ENCODE data around the gene ADAMTSL5.

DNA sequence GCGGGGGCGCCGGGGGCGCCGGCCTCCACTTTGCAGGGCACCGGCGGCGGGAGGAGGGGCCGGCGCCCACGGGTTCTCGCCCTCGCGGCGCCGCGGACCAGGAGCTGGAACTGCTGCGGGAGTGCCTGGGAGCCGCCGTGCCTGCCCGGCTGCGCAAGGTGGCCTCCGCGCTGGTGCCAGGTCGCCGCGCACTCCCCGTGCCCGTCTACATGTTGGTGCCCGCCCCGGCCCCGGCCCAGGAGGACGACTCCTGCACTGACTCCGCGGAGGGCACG lies 45.7 kb downstream of the ADAMTSL5 start:
- no peak for TF ChIP-seq TCF7L2 (IDR thresholded peaks at IDR 0.05; ENCODE audit: low read depth, low read length)
- TF ChIP-seq CREB1 (IDR thresholded peaks at IDR 0.05) = no peak
- no peak for TF ChIP-seq CREB1 (CRISPR knock-in tag; IDR thresholded peaks at IDR 0.05)
- TF ChIP-seq EP300 (IDR thresholded peaks at IDR 0.05; ENCODE audit: low read length) = no peak
- no peak for TF ChIP-seq ZBTB7A (IDR thresholded peaks at IDR 0.05; ENCODE audit: borderline replicate concordance, control insufficient read depth, low read depth, low read length)
- TF ChIP-seq, protein P1, sequence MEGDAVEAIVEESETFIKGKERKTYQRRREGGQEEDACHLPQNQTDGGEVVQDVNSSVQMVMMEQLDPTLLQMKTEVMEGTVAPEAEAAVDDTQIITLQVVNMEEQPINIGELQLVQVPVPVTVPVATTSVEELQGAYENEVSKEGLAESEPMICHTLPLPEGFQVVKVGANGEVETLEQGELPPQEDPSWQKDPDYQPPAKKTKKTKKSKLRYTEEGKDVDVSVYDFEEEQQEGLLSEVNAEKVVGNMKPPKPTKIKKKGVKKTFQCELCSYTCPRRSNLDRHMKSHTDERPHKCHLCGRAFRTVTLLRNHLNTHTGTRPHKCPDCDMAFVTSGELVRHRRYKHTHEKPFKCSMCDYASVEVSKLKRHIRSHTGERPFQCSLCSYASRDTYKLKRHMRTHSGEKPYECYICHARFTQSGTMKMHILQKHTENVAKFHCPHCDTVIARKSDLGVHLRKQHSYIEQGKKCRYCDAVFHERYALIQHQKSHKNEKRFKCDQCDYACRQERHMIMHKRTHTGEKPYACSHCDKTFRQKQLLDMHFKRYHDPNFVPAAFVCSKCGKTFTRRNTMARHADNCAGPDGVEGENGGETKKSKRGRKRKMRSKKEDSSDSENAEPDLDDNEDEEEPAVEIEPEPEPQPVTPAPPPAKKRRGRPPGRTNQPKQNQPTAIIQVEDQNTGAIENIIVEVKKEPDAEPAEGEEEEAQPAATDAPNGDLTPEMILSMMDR (IDR thresholded peaks at IDR 0.05 in 2 of 3, conservative IDR thresholded peaks at IDR 0.05 in 1 of 3; ENCODE audit: insufficient read depth in 2 of 3, low read depth in 1 of 3, low read length in 3 of 3) = no peak
- no peak for TF ChIP-seq GTF2F1 (IDR thresholded peaks at IDR 0.05; ENCODE audit: low read depth, low read length)
- TF ChIP-seq BCLAF1 (IDR thresholded peaks at IDR 0.05; ENCODE audit: borderline replicate concordance in 1 of 2, control insufficient read depth in 1 of 2, low read depth in 2 of 2, low read length in 1 of 2) = no peak
- TF ChIP-seq, protein P2, sequence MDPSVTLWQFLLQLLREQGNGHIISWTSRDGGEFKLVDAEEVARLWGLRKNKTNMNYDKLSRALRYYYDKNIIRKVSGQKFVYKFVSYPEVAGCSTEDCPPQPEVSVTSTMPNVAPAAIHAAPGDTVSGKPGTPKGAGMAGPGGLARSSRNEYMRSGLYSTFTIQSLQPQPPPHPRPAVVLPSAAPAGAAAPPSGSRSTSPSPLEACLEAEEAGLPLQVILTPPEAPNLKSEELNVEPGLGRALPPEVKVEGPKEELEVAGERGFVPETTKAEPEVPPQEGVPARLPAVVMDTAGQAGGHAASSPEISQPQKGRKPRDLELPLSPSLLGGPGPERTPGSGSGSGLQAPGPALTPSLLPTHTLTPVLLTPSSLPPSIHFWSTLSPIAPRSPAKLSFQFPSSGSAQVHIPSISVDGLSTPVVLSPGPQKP (CRISPR knock-in tag; IDR thresholded peaks at IDR 0.05) = no peak
- no peak for TF ChIP-seq BRCA1 (IDR thresholded peaks at IDR 0.05)
- no peak for TF ChIP-seq BRCA1 (CRISPR knock-in tag; IDR thresholded peaks at IDR 0.05)
- TF ChIP-seq MCM7 (IDR thresholded peaks at IDR 0.05) = no peak
- TF ChIP-seq MYC (IDR thresholded peaks at IDR 0.05; ENCODE audit: low read depth, low read length) = no peak
- TF ChIP-seq MYC (CRISPR knock-in tag; IDR thresholded peaks at IDR 0.05; ENCODE audit: borderline replicate concordance, low read depth) = no peak
- TF ChIP-seq, protein P3, sequence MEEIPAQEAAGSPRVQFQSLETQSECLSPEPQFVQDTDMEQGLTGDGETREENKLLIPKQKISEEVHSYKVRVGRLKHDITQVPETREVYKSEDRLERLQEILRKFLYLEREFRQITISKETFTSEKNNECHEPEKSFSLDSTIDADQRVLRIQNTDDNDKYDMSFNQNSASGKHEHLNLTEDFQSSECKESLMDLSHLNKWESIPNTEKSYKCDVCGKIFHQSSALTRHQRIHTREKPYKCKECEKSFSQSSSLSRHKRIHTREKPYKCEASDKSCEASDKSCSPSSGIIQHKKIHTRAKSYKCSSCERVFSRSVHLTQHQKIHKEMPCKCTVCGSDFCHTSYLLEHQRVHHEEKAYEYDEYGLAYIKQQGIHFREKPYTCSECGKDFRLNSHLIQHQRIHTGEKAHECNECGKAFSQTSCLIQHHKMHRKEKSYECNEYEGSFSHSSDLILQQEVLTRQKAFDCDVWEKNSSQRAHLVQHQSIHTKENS (CRISPR knock-in tag; IDR thresholded peaks at IDR 0.05) = no peak
- TF ChIP-seq ZSCAN32 (CRISPR knock-in tag; IDR thresholded peaks at IDR 0.05) = no peak
- no peak for TF ChIP-seq JUN (IDR thresholded peaks at IDR 0.05; ENCODE audit: borderline replicate concordance, low read depth, low read length)
- no peak for TF ChIP-seq JUN (CRISPR knock-in tag; IDR thresholded peaks at IDR 0.05; ENCODE audit: borderline replicate concordance)
